Measurements from ENCODE around the gene RNF5.

DNA sequence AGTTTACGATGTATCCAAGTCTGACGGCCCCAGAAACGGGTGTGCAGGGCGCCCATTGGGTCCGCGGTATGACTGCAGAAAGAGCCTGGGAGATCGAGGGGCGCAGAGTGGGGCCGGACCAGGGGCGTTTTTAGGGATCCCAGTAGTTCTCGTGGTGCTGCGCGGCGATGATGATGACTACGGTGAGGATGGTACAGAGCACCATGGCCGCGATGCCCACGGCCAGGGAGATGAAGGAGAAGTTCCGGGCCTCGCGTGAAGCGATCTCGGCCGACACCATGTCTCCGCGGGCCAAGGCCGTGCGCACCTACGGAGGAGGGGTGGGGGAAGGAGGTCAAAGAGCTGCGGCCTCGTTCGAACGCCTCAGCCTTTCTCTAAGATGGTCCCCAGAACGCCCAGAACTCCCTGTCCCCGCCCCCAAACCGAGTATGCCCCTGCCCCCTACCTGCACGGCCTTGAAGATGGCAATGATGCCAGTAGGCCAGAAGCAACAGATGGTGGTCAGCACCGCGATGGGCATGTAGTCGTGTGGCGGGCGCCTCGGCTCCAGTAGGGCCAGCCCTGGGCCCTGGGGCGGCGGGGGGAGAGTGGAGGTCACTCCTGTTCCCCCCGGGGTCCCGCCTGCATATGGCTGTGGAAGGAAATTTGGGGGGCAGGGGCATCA, 29.0 kb upstream of the RNF5 start:
- TF ChIP-seq, protein P1, sequence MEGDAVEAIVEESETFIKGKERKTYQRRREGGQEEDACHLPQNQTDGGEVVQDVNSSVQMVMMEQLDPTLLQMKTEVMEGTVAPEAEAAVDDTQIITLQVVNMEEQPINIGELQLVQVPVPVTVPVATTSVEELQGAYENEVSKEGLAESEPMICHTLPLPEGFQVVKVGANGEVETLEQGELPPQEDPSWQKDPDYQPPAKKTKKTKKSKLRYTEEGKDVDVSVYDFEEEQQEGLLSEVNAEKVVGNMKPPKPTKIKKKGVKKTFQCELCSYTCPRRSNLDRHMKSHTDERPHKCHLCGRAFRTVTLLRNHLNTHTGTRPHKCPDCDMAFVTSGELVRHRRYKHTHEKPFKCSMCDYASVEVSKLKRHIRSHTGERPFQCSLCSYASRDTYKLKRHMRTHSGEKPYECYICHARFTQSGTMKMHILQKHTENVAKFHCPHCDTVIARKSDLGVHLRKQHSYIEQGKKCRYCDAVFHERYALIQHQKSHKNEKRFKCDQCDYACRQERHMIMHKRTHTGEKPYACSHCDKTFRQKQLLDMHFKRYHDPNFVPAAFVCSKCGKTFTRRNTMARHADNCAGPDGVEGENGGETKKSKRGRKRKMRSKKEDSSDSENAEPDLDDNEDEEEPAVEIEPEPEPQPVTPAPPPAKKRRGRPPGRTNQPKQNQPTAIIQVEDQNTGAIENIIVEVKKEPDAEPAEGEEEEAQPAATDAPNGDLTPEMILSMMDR (IDR thresholded peaks at IDR 0.05): no peak
- TF ChIP-seq POLR2A (IDR thresholded peaks at IDR 0.05): no peak

Measured in esophagus squamous epithelium (tissue), 4 donors.